HG03066 (cell line): ENCODE results near the gene CYTL1.
"Not testable (repeated sequence)": the region's sequence is repeated elsewhere in the genome, so short reads cannot be mapped to it uniquely, and the experiment has no call there.

Experiments
- ATAC-seq: cut with Tn5 transposase; IDR thresholded peaks from one replicate; pipeline ENCODE4 v1.9.1; 2021; ENCODE audit warnings: low read depth; ENCODE audit not compliant: unreplicated experiment

Gene CYTL1

DNA sequence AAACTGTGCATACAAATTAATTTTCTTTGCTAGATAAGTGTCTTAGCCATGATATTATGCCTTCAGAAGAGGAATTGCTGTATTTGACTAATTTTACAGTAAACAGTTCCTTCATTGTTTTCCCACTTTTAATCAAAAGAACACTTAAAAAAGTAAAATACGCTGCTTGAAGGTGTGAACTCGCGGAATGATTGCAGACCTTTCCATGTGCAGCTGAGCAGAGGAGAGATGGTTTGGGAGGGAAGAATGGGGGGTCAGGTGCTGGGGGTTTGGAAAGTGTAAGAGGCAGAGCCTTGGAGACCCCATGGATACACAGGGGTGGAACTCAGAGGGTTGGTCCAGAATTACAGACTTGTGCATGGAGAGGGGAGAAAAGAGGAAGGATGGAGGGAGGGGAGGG, 15.3 kb downstream of the CYTL1 start:
- no peak for ATAC-seq

DNA sequence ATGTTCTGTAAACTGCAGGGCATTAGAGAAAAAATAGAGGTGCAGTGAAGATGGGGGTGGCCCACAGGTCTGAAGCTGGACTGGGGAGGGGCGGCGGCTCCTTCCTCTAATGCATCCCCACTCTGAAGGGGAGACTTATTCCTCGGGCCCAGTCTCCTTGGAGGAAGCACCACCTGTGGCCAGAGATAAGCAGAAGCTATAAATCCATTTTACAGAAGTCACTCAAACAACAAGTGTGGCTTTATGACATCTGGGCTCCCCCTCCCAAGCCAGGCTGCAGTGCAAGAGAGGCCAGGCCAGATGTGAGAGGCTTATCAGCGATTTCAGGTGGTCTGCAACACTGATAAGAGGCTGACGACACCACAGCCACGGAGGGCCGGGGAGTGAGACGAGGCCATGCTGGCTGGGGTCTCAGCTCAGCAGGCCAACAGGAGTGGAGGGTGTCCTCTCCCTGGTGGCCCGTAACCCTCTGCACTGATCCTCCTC, 15.8 kb downstream of the CYTL1 start:
- ATAC-seq, result no peak

DNA sequence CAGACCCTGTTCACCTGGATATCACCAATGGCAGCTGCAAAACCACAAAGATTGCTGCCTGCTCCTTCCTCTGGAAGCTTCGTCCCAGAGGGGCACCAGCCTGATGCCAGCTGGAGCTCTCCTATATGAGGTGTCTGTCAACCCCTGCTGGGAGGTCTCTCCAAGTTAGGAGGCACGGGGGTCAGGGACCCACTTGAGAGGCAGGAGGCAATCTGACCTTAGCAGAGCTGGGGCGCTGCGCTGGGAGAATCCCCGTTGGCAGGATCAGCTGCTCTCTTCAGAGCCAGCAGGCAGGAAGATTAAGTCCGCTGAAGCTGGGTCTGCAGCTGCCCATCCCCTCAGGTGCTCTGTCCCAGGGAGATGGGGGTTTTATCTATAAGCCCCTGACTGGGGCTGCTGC, 17.6 kb downstream of the CYTL1 start:
- not testable (repeated sequence) for ATAC-seq

DNA sequence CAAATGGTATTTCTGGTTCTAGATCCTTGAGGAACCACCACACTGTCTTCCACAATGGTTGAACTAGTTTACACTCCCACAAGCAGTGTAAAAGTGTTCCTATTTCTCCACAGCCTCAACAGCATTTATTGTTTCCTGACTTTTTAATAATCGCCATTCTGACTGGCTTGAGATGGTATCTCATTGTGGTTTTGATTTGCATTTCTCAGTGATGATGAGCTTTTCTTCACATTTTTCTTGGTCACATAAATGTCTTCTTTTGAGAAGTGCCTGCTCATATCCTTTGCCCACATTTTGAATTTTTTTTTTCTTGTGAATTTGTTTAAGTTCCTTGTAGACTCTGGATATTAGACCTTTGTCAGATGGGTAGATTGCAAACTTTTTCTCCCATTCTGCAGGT, 22.3 kb downstream of the CYTL1 start:
- not testable (repeated sequence) for ATAC-seq

DNA sequence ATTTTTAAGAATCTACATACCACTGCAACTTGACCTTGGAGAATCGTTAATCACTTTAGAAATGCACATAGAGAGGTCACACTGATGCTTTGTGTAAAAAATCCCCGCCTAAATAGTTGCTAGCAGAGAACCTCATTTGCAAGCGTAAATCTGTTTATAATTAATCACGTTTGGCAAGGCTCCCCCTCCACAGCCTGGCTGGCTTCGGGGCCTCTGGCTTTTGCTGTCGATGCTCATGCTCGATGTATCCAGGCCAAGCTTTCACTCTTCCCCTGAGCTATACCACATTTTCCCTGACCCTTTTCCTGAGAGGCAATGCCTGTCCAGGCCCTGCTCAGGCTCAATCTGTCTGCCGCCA, 23.4 kb downstream of the CYTL1 start:
- ATAC-seq, result no peak

DNA sequence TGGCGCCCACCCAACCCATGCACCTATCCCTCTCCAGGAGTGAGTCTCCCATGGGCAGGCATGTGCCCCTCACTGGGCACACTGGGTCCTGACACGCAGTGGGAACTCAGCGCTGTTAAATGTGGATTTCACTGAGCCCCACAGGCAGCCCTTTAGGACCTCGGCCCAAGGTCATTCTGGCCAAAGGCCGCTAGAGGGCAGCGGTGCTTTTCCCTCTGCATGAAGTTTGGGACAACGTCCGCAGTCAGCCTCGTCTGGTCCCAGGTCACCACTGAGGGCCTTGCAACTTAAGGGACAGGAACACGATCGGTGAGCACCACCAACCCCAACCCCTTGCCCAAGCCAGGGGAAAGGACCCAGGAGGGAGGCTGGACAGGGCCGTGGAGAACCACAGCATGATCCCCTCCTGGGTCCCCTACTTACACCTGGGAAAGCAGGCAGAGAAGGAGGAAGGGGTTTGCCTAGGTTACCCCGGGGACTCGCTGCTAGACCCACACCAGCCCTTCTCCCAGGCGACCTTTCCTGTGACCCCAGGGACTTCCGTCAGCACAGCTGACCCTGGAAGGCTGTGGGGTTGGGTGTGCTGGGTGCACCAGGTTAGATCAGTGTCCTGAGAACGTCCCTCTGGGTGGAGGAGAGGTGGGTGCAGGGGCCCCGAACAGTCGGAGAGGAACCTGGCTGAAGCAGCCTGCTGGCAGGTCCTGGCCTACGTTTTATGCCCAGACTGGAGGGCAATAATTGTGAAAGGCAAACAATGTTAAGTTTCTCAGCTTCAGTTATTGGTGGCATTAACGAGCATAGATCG, 24.0 kb downstream of the CYTL1 start:
- peak; percentile 52 for ATAC-seq

DNA sequence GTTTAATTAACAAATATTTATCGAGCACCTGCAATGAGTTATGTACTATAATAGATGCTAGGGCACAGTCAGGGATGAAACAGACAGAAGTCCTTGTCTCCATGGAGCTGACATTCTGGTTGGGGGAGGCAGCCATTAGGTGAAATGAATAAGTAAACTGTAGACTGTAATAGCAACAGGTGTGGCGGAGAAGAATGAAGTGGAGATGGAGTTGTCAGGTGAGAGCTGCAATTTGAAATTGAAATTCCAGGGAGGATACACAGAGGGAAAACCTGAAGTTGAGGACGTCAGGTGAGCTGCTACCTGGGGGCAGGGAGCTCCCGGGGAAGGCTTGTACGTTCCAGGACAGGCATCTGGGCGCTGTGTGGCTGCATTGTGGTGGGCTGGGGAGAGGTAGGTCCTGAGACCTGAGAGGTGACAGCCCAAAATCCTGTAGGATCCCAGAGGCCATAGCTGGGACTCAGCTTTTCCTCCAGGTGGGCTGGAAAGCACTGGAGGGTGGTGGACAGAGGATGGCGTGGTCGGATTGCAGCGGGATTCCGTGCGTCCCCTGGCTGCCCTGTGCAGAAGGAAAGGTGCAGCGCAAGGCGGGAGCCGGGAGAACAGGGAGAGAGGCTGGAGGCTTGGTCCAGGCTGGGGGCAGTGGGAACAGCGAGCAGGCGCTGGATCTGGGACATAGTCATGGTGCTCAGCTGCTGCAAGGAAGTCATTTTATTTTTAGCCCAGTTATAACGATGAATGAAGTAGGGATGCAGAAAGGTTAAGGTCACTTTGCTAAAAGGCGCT, 24.8 kb downstream of the CYTL1 start:
- no peak for ATAC-seq

DNA sequence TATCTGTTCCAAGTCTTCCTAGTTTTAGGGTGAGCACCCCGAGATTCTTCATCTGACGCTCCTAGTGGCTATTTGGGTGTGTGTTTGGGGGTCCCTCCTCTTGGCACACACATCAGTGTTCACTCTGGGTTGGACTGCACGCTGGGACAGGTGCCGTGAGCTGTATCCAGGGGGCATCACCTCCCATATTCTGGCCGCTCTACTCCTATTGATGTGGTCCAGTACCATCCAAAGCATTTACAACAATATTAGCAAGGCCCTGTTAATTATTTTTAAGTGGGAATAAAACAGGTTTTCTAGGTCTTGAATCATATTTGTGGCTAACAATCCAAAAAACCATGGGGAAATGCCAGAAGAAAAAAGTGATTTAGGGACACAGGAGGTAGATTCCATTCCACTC, 26.4 kb downstream of the CYTL1 start:
- no peak for ATAC-seq

DNA sequence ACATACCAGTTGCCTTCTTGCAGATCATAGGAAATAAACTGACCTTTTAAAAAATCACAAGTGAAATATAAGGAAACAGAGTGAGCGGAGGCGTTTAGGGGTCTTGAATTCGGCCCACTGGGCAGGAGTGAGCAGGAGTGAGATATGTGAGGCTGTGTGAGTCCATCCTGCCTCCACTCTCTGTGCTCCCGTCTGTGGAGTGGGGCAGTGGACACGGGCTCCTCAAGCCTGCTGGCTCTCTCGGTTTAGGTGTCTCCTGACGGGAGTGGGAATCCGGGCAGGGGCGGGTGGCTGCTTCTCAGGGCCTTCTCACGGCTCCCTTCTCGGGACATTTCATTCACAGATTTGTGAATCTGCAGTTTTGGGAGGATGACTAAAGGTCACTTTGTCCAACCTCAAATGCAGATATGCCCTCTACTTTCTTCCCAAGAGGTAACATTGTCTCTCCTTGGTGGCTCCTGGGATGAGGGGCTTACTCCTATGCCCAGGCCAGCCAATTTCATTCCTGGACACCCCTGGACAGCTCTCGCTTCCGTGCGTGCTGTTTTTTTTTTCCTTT, 27.6 kb downstream of the CYTL1 start:
- ATAC-seq, result no peak

DNA sequence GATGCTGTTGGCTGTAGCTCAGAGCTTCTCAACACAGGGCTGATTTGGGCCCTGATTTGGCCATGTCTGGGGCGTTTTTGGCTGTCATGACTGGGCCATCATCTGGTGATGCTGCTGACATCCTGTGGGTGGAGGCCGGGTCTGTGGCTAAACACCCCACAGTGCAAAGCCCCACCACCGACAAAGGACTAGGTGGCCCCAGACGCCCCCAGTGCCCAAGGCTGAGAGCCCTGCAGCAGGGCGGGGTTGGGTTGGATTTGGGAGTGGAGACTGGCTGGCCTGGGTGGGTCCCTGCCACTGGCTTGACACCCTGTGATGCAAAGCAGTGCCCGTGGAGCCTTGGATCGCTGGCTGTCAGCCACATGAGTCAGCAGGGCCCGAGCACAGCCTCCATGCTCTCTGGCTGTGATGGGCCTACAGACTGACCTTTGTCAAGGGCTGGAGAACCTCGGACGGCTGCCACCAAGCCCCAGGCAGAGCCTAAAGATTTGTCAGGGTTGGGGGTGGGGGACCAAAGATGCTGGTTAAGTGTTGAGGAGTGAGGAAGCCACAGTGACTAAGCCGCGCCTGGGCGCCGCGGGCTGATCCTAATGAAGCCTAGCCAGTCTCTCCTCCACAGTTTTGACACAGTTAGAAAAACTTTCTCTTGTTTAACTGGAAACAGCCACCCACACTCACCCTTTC, 28.3 kb downstream of the CYTL1 start:
- ATAC-seq, result no peak

DNA sequence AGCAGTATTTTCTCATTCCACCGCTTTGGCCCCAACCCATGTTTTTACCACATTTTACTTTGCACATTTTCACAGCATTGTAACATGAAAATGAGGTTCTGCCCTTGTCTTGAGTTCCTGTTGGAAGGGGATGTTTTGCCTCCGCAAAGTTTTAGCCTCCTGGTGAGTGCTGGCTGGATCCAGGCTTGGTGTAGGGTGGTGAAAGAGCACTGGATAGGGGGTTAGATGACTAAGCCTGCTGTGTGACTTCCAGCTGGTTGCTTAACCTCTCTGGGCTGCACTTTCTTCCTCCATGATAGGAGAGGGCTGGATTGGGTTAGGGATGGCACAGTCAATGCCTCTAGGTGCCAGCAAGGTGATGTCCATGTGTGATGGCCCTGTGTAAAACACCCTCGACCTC, 28.9 kb downstream of the CYTL1 start:
- ATAC-seq, result no peak

DNA sequence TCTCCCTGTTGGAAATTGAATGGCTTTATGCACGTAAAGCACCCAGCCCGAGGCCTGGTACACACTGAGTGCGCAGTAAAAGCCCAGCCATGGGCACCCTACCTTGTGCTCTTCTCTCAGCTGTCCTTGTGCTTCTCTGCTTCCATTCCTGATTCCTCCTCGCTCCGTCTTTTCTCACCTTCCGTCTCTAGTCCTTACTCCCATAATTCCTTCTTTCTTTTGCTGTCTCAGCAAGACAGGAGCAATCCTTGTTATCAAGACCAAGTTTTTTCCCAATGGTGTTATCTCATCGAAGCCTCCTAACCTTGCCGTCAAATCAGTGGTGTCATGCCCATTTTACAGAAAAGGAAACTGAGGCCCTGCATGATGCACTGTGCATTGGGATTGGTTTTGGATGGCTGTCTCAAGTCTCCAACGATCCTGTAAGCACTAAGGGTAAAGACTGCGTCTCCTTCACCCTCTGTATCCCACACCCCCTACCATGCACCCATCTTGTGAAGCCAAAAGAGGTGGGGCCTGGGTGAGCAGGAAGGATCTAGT, 30.1 kb downstream of the CYTL1 start:
- no peak for ATAC-seq

DNA sequence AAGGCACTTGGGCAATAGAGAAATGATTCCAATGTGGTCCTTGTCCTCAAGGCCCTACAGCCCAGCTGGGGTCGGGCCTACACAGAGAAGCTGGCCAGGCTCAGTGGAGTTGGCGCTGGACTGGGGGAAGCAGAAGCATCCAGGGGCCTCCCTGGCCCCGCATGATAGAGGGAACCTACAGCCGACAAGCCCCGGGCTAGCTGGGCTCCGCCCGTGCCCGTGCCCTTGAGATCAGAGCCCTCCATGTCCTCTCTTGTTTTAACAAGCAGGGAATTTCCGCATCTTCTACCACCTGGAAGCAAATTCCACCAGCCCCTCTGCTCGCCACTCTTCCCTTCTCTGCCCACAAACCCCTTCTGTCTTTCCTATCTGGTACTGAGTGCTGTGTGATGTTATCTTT, 31.6 kb downstream of the CYTL1 start:
- ATAC-seq, result no peak

DNA sequence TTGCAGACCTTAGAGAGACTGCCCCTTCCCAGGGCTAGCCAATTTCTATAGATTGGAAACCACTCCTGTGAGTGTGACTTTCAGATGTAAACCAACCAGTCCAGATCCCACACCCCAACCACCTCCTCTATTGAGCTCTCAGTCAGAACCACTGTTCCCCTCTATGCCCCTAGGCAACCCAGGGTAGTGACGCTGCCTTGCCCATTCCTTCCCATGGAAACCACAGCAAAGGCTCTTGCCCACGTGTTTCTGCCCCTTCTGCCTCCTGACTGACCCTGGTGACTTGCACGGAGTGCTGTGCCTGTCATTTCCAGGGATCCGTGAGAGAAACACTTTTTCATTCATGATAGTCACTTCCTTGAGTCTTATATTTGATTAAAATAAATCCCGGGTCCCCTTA, 32.4 kb downstream of the CYTL1 start:
- no peak for ATAC-seq

DNA sequence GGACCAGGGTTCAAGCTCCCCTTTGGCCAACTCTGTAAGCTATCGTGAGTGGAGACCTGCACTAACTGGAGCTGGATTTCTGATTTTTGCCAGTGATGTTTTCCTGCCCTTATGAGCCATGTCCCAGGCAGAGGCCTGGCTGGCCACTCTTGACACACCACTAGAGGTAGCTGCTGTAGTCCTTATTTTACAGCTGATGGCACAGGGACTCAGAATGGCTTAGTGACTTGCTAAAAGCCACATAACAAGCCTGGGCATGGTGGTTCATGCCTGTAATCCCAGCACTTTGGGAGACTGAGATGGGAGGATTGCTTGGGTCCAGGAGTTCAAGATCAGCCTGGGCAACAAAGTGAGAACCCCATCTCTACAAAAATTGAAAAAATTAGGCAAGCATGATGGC, 33.4 kb downstream of the CYTL1 start:
- no peak for ATAC-seq

DNA sequence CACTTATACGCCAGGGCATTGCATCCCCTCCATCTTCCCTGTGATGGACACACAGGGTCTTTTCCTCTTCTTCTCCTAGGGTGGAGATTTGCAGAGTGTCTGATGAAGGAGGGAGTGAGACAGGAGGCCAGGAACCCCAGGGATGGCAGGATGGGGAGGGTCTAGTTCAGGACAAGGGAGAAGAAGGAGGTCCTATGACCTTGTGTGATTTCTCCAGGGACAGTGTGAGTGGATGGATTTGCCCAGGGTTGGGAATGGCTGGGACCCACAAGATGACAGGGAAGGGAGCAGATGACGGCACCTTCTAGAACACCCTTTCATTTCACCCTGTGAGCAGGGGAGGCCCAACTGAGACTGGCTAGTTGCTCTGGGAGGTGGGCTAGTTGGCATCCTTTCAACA, 34.2 kb downstream of the CYTL1 start:
- ATAC-seq, result no peak

DNA sequence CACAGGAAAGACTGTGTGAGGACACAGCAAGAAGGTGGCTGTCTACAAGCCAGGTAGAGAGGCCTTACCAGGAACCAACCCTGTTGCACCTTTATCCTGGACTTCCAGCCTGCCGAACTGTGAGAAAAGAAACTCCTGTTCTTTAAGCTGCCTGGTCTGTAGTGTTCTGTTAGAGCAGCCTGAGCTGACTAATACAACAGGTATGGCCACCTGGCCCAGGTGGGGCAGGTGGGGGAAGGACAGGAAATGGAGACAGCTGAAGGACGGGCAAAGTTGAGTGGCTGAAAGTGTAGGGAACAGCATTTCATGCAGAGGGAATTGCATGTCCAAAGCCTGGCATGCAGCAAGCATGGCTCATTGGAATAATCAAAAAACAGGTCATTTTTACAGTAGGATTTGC, 35.1 kb downstream of the CYTL1 start:
- no peak for ATAC-seq

DNA sequence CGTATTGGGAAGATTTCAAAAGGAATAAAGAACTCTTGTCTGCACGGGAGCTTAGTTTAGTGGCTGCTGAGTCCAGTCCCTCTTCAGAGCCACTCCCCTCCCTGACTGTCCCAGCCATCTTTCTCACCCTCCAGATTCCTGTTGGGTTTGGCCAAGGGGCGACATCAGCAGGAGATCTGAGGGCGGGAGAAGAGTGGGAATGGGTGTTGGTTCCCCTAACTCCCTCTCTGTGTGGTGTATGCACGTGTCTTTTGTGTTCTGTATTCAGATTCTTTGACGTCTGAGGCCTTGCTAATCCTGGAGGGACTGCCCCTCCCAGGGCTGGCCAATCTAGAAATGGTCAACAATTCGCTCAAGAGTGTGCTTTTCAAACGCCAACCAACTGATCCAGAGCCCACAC, 37.4 kb downstream of the CYTL1 start:
- no peak for ATAC-seq

DNA sequence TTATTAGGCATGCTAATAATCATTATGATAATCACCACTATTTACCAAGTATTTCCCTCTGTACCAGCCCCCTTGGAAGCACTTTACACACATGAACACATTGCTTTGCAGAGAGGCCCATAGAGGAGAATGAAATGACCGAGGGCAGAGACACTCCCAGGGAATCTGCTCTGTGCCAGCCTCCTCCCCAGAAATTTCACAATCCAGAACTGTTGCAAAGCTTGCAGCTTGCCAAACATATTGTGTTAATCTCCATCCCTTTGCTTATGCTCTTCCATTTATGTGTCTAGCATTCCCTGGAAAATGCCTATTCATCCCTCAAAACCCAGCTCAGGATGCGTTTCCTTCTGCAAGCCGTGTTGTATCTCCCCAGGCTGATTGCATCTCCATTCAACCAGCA, 37.8 kb downstream of the CYTL1 start:
- ATAC-seq, result no peak

DNA sequence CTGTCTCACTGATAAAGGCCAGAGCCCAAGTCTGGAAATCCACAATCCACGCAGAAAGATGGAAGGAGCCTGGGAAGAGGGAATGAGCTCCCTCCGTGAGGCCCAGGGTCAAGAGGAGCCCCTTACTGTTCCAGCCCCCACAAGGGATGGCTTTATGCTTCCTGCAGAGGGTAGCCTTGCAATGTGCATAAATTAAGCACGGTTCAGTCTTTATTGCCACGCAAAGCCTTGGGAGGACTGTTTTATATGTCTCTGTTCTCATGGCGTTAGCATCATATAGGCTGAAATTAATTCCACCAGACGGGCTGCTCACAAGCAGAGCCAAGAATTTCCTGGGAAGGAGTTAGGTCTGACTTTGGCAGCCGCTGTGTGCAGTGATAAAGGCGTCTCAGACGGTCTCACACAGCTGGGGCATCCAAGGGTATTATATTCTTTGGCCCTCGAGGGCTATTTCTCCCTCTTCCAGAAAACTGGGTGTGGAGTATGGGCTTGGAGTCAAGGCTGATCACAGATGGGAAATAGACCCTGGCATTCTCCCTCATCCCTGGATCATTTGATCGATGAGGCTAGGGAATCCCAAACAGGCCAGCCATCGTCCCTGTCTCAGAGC, 38.5 kb downstream of the CYTL1 start:
- ATAC-seq, result no peak
